SK-N-SH treated with all-trans-retinoic acid at 6 μM for 48 hours (cell line): Measurements from ENCODE around the gene UBR2.

Source experiments
- ATAC-seq: fragments of 200-7000 bp; cut with Tn5 transposase; 3 replicates; pipeline ENCODE4 v1.9.1; 2020; ENCODE audit warnings: mild to moderate bottlenecking, moderate library complexity
- ARNTL ChIP-seq: fragments of 450-650 bp; formaldehyde crosslinking; IDR thresholded peaks from 2 replicates; pipeline ENCODE4 v1.5.0; 2020; ENCODE audit warnings: low read depth, mild to moderate bottlenecking, moderate library complexity, borderline replicate concordance
- BACH2 ChIP-seq: fragments of 250-450 bp; sonication (Bioruptor Pico); IDR thresholded peaks from 2 replicates; pipeline ENCODE4 v1.9.0; 2021; ENCODE audit warnings: mild to moderate bottlenecking, borderline replicate concordance
- CSDC2 ChIP-seq: fragments of 250-450 bp; sonication (Bioruptor Pico); IDR thresholded peaks from 2 replicates; pipeline ENCODE4 v1.5.0; 2020; ENCODE audit warnings: mild to moderate bottlenecking, moderate library complexity
- CSRNP3 ChIP-seq: fragments of 250-450 bp; sonication (Bioruptor Pico); IDR thresholded peaks from 2 replicates; pipeline ENCODE4 v1.5.1; 2021; ENCODE audit warnings: mild to moderate bottlenecking, moderate library complexity
- ESRRG ChIP-seq: fragments of 250-450 bp; sonication (Bioruptor Pico); IDR thresholded peaks from 2 replicates; pipeline ENCODE4 v1.6.1; 2021; ENCODE audit warnings: mild to moderate bottlenecking
- GLIS3 ChIP-seq: fragments of 250-450 bp; sonication (Bioruptor Pico); IDR thresholded peaks from 2 replicates; pipeline ENCODE4 v1.5.0; 2020; ENCODE audit warnings: mild to moderate bottlenecking, moderate library complexity
- ISL1 ChIP-seq: fragments of 250-450 bp; sonication (Bioruptor Pico); IDR thresholded peaks from 2 replicates; pipeline ENCODE4 v2.1.2; 2022; ENCODE audit warnings: mild to moderate bottlenecking, moderate library complexity
- OSR1 ChIP-seq: fragments of 250-450 bp; sonication (Bioruptor Pico); IDR thresholded peaks from 2 replicates; pipeline ENCODE4 v1.8.0; 2022; ENCODE audit warnings: moderate library complexity, mild to moderate bottlenecking, inconsistent platforms
- PATZ1 ChIP-seq: fragments of 250-450 bp; sonication (Bioruptor Pico); IDR thresholded peaks from 2 replicates; pipeline ENCODE4 v1.8.0; 2020; ENCODE audit warnings: mild to moderate bottlenecking, moderate library complexity, borderline replicate concordance
- POU6F1 ChIP-seq: fragments of 250-450 bp; sonication (Bioruptor Pico); IDR thresholded peaks from 2 replicates; pipeline ENCODE4 v1.8.0; 2021; ENCODE audit warnings: low read depth, mild to moderate bottlenecking, moderate library complexity, borderline replicate concordance
- PPARA ChIP-seq: fragments of 250-450 bp; sonication (Bioruptor Pico); IDR thresholded peaks from 2 replicates; pipeline ENCODE4 v1.5.0; 2020; ENCODE audit warnings: mild to moderate bottlenecking, borderline replicate concordance
- RARB ChIP-seq: fragments of 250-450 bp; sonication (Bioruptor Pico); IDR thresholded peaks from 2 replicates; pipeline ENCODE4 v1.8.0; 2021; ENCODE audit warnings: mild to moderate bottlenecking, moderate library complexity
- SNAI2 ChIP-seq: fragments of 250-450 bp; sonication (Bioruptor Pico); IDR thresholded peaks from 2 replicates; pipeline ENCODE4 v1.5.0; 2020; ENCODE audit warnings: mild to moderate bottlenecking, moderate library complexity
- TCF4 ChIP-seq: fragments of 250-450 bp; sonication (Bioruptor Pico); IDR thresholded peaks from 2 replicates; pipeline ENCODE4 v1.8.0; 2021; ENCODE audit warnings: mild to moderate bottlenecking, moderate library complexity, borderline replicate concordance
- TOX ChIP-seq: fragments of 250-450 bp; sonication (Bioruptor Pico); IDR thresholded peaks from 2 replicates; pipeline ENCODE4 v1.8.0; 2021; ENCODE audit warnings: mild to moderate bottlenecking, moderate library complexity, borderline replicate concordance
- TSHZ2 ChIP-seq: fragments of 250-450 bp; sonication (Bioruptor Pico); IDR thresholded peaks from 2 replicates; pipeline ENCODE4 v1.5.0; 2020; ENCODE audit warnings: mild to moderate bottlenecking, moderate library complexity
- ZC3H10 ChIP-seq: fragments of 250-450 bp; sonication (Bioruptor Pico); IDR thresholded peaks from 2 replicates; pipeline ENCODE4 v1.5.1; 2021; ENCODE audit warnings: mild to moderate bottlenecking, moderate library complexity
- ZFP3 ChIP-seq: fragments of 250-450 bp; sonication (Bioruptor Pico); IDR thresholded peaks from 2 replicates; pipeline ENCODE4 v1.5.0; 2020; ENCODE audit warnings: mild to moderate bottlenecking, moderate library complexity
- ZFP30 ChIP-seq: fragments of 450-650 bp; formaldehyde crosslinking; IDR thresholded peaks from 2 replicates; pipeline ENCODE4 v1.5.0; 2022; ENCODE audit warnings: mild to moderate bottlenecking, moderate library complexity
- ZNF565 ChIP-seq: fragments of 450-650 bp; formaldehyde crosslinking; conservative IDR thresholded peaks from 2 replicates; pipeline ENCODE4 v1.5.0; 2020; ENCODE audit warnings: low read depth, mild to moderate bottlenecking, moderate library complexity
- ZNF70 ChIP-seq: fragments of 450-650 bp; formaldehyde crosslinking; IDR thresholded peaks from 2 replicates; pipeline ENCODE4 v1.5.0; 2020; ENCODE audit warnings: mild to moderate bottlenecking, moderate library complexity
- ZNF8 ChIP-seq: fragments of 450-650 bp; formaldehyde crosslinking; IDR thresholded peaks from 2 replicates; pipeline ENCODE4 v1.5.0; 2020; ENCODE audit warnings: mild to moderate bottlenecking, moderate library complexity

UBR2 gene

GRCh38 chr6:42722497-42722896, 158.7 kb downstream of the UBR2 start, which contains the start of gene PRPH2:
PRPH2 (minus strand) TSS chr6:42722597; CDS start chr6:42722334, 263 bp downstream.
- ATAC-seq: no peak
- TF ChIP-seq BACH2 (CRISPR knock-in tag) (no peak), POU6F1 (CRISPR knock-in tag) (no peak), ESRRG (no peak), ZNF70 (CRISPR knock-in tag) (no peak), OSR1 (CRISPR knock-in tag) (no peak), ZNF8 (CRISPR knock-in tag) (no peak), TCF4 (CRISPR knock-in tag) (no peak), RARB (no peak), ZC3H10 (CRISPR knock-in tag) (no peak), ARNTL (no peak), TOX (CRISPR knock-in tag) (no peak), ZFP30 (CRISPR knock-in tag) (no peak), TSHZ2 (CRISPR knock-in tag) (no peak), PATZ1 (no peak), CSDC2 (CRISPR knock-in tag) (no peak), SNAI2 (CRISPR knock-in tag) (no peak), CSRNP3 (CRISPR knock-in tag) (no peak)

GRCh38 chr6:42724825-42725224, 161.0 kb downstream of the UBR2 start:
- TF ChIP-seq ZC3H10 (CRISPR knock-in tag) (no peak), ZFP30 (CRISPR knock-in tag) (no peak), PPARA (no peak), RARB (no peak), OSR1 (CRISPR knock-in tag) (no peak), ZNF565 (CRISPR knock-in tag) (no peak), ZNF8 (CRISPR knock-in tag) (no peak), ARNTL (no peak), GLIS3 (CRISPR knock-in tag) (no peak), ISL1 (CRISPR knock-in tag) (no peak), TSHZ2 (CRISPR knock-in tag) (no peak), ZFP3 (CRISPR knock-in tag) (no peak), TCF4 (CRISPR knock-in tag) (no peak), SNAI2 (CRISPR knock-in tag) (no peak), ESRRG (no peak)
- TF ChIP-seq, all 23 proteins: peak for 0
- ATAC-seq: no peak
